Measurements from ENCODE around the gene MED22.
"Not testable (repeated sequence)": the region's sequence is repeated elsewhere in the genome, so short reads cannot be mapped to it uniquely, and the experiment has no call there.

MED22 gene

DNA sequence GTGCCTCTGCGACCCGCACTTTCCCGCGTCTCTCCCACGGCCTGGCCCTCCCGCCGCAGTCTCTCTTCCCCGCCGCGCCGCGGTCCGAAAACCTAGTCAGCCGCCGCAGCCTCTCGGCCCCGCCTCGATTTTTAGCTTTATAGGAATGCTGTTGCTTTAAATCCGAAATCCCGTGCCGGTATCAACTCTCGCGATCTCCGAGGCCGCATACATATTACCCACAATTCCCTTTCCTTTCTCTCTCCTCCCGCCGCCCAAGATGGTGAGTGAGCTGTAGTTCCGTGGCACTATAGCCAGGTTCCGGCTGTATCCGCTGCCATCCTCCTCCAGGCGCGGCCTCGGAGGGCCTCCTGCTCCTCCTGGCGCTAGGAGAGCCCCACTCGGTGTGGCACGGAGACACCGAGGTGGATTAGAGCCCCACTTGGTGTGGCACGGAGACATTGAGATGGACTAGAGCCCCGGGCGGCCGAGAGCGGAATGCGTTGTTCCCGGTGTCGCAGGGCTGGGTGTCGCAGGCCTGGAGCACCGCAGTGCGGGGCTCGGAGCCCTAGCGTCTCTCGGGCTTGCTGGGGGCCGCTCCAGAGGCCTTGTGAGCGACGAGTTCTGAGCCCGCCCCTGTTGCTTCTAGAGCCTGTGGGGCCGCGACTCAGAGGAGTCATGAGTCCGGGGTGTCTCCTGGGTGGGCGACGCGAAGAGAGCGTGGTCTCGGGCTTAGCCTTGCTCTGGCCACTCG is at the start of gene MED22, which contains the start of gene RPL7A:
Gene MED22 (minus strand): TSS at position 147 of the 733 bp plus-strand sequence. CDS start 1,469 bp downstream, outside the sequence.
Gene RPL7A (plus strand): TSS at position 234 of the 733 bp plus-strand sequence. CDS start 26 bp downstream, at position 260.
- Histone ChIP-seq H3K27ac (ENCODE audit: low read depth, low read length) (peak within 1 kb of the TSS; percentile 98), H3K27me3 (ENCODE audit: control insufficient read depth, insufficient read depth, low read length) (no peaks in the 10 kb centered on the region), H3K4me3 (ENCODE audit: low read depth, low read length) (peak within 1 kb of the TSS; percentile 98), H3K36me3 (ENCODE audit: control insufficient read depth, insufficient read depth, low read length) (peaks cover 77% of the 10 kb centered on the region), H3K4me1 (ENCODE audit: control insufficient read depth, insufficient read depth, low read length) (peaks cover 10% of the 10 kb centered on the region; the same call in 1 of the 2 replicates), H3K9ac (ENCODE audit: low read depth, low read length) (peak within 1 kb of the TSS; percentile 96), H3K9me3 (ENCODE audit: control insufficient read depth, insufficient read depth, low read length) (no peaks in the 10 kb centered on the region)

DNA sequence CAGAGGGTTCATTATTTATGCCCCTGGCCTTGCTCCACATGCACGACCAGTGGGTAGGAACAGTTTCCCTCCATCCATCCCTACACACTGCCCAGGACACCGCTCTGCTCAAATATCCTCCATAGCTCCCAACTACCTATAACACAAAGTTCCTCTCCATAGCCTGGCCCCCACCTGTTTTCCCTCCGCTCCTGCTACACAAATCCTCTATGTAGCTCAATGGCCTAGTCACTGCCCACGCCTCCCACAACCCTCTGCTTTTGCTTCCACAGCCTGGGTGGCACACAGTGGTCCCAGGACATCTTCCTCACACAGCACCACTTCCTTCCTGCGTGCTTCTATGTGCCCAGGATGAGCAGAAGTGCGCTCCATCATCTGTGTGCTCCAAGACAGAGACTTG is 49.4 kb upstream of the MED22 start:
- Histone ChIP-seq H3K9ac (ENCODE audit: low read depth, low read length) (no peak overlapping the region), H3K4me3 (ENCODE audit: low read depth, low read length) (no peak overlapping the region), H3K4me1 (ENCODE audit: control insufficient read depth, insufficient read depth, low read length) (no peaks in the 10 kb centered on the region), H3K9me3 (ENCODE audit: control insufficient read depth, insufficient read depth, low read length) (no peaks in the 10 kb centered on the region), H3K27ac (ENCODE audit: low read depth, low read length) (no peak overlapping the region), H3K36me3 (ENCODE audit: control insufficient read depth, insufficient read depth, low read length) (0 out of 2 replicates have a peak, but pooled peaks cover under 1% of the 10 kb centered on the region), H3K27me3 (ENCODE audit: control insufficient read depth, insufficient read depth, low read length) (peaks cover 5% of the 10 kb centered on the region)

DNA sequence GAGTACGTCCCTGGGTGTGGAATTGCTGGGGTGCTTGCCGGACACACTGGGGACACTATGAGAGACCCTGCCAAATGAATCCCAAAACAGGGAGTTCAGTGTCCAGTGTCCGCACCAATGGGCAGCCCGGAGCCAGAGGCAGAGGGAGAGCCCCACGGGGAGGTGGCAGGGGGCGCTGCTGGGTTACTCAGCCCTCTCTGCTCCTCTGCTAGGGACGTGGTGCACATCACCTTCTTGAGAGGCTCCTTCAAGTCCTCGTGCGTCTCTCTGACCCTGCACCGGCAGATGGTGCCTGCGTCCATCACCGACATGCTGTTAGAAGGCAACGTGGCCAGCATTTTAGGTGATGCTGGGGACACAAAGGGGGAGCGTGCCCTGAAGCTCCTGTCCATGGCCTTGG is 49.0 kb upstream of the MED22 start:
- H3K27me3 ChIP-seq (ENCODE audit: control insufficient read depth, insufficient read depth, low read length), result peaks cover 5% of the 10 kb centered on the region
- H3K4me1 ChIP-seq (ENCODE audit: control insufficient read depth, insufficient read depth, low read length), result no peaks in the 10 kb centered on the region
- no peaks in the 10 kb centered on the region for H3K36me3 ChIP-seq (ENCODE audit: control insufficient read depth, insufficient read depth, low read length)
- H3K27ac ChIP-seq (ENCODE audit: low read depth, low read length), result no peak overlapping the region
- H3K4me3 ChIP-seq (ENCODE audit: low read depth, low read length), result no peak overlapping the region
- H3K9ac ChIP-seq (ENCODE audit: low read depth, low read length), result no peak overlapping the region
- H3K9me3 ChIP-seq (ENCODE audit: control insufficient read depth, insufficient read depth, low read length), result no peaks in the 10 kb centered on the region

DNA sequence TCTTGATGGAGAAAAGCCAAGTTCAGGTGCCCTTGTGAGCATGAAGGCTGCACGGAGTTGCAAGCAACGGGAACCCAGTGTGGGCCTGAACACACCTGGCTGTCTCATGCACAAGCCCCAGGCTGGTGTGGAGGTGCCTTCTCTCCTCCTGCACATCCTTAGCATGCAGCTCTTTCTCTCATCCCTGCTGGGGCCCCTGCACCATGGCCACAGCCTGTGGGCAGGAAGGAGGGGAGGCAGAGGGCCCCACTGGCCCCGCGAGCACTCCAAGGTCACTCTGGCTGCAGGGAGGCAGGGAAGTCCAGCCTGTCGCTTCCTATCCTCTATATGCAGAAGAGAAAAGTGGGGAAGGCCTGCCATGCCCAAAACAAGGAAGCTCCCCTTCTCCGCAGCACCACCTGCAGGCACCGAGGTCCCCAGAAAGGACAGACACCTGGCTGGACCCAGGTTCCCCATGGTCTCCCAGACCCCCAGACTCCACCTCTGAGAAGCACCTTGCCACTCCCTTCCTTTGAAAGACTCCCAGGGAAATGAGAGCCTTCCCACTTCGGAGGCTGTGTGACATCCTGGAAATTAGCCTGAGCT is 46.8 kb upstream of the MED22 start:
- no peaks in the 10 kb centered on the region for H3K36me3 ChIP-seq (ENCODE audit: control insufficient read depth, insufficient read depth, low read length)
- H3K4me1 ChIP-seq (ENCODE audit: control insufficient read depth, insufficient read depth, low read length), result no peaks in the 10 kb centered on the region

DNA sequence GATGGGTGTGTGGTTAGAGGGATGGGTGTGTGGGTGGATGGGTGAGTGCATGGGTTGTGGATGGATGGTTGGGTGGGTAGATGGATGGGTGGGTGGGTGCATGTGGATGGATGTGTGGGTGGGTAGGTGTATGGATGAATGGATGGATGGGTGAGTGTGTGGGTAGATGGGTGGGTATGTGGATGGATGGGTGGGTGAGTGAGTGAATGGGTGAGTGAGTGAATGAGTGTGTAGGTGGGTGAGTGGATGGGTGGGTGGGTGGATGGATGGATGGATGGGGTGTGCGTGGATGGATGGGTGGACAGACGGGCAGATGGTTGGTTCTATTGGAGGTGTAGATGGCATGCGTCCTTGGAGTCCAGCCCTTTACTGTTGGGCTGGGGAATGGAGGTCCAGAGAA is 45.5 kb upstream of the MED22 start:
- H3K27me3 ChIP-seq (ENCODE audit: control insufficient read depth, insufficient read depth, low read length), result peaks cover 5% of the 10 kb centered on the region
- no peaks in the 10 kb centered on the region for H3K36me3 ChIP-seq (ENCODE audit: control insufficient read depth, insufficient read depth, low read length)
- no peak overlapping the region for H3K4me3 ChIP-seq (ENCODE audit: low read depth, low read length)
- H3K9ac ChIP-seq (ENCODE audit: low read depth, low read length), result no peak overlapping the region
- H3K4me1 ChIP-seq (ENCODE audit: control insufficient read depth, insufficient read depth, low read length), result no peaks in the 10 kb centered on the region
- no peak overlapping the region for H3K27ac ChIP-seq (ENCODE audit: low read depth, low read length)
- no peaks in the 10 kb centered on the region for H3K9me3 ChIP-seq (ENCODE audit: control insufficient read depth, insufficient read depth, low read length)

More for the DNA sequence above, 46.8 kb upstream of the MED22 start:
- peaks cover 5% of the 10 kb centered on the region for H3K27me3 ChIP-seq (ENCODE audit: control insufficient read depth, insufficient read depth, low read length)
- H3K27ac ChIP-seq (ENCODE audit: low read depth, low read length), result no peak overlapping the region
- H3K9me3 ChIP-seq (ENCODE audit: control insufficient read depth, insufficient read depth, low read length), result no peaks in the 10 kb centered on the region
- H3K4me3 ChIP-seq (ENCODE audit: low read depth, low read length), result no peak overlapping the region
- no peak overlapping the region for H3K9ac ChIP-seq (ENCODE audit: low read depth, low read length)

DNA sequence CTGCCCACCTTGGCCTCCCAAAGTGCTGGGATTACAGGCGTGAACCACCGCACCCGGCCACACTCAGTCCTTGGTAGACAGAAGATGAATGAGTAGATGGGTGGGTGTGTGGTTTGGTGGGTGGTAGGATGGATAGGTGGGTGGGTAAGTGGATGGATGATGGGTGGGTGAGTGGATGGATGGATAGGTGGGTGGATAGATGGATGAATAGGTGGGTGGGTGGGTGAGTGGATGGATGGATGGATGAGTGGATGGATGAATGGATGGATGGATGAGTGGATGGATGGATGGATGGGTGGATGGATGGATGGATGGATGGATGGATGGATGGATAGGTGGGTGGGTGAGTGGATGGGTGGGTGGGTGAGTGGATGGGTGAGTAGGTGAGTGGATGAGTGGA is 44.4 kb upstream of the MED22 start:
- not testable (repeated sequence) for H3K36me3 ChIP-seq (ENCODE audit: control insufficient read depth, insufficient read depth, low read length); H3K9me3 ChIP-seq (ENCODE audit: control insufficient read depth, insufficient read depth, low read length); H3K27ac ChIP-seq (ENCODE audit: low read depth, low read length); H3K27me3 ChIP-seq (ENCODE audit: control insufficient read depth, insufficient read depth, low read length); H3K4me1 ChIP-seq (ENCODE audit: control insufficient read depth, insufficient read depth, low read length); H3K9ac ChIP-seq (ENCODE audit: low read depth, low read length); H3K4me3 ChIP-seq (ENCODE audit: low read depth, low read length)

DNA sequence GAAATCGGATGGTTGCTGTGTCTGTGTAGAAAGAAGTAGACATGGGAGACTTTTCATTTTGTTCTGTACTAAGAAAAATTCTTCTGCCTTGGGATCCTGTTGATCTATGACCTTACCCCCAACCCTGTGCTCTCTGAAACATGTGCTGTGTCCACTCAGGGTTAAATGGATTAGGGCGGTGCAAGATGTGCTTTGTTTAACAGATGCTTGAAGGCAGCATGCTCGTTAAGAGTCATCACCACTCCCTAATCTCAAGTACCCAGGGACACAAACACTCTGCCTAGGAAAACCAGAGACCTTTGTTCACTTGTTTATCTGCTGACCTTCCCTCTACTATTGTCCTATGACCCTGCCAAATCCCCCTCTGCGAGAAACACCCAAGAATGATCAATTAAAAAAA is 43.5 kb upstream of the MED22 start:
- H3K36me3 ChIP-seq (ENCODE audit: control insufficient read depth, insufficient read depth, low read length); H3K4me3 ChIP-seq (ENCODE audit: low read depth, low read length): not testable (repeated sequence)

DNA sequence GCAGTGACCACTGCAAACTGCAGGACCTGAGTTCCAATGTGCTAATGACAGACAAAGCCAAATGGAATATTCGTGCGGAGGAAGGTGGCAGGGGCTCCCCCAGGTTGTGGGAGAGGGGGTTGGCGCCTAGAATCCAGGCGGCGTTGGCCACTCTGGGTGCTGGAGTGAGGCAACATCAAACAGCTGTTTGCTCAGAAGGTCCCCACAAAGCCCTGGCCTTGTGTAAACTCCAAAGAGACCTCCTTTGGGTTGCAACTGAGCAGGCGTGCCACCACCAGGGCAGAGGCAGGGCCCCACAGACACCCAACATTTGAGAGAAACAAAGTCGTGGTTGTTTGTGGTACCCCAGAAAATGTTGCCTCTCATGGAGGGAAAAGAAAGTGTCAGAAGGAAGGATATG is 42.8 kb upstream of the MED22 start:
- Histone ChIP-seq H3K27ac (ENCODE audit: low read depth, low read length) (no peak overlapping the region), H3K4me1 (ENCODE audit: control insufficient read depth, insufficient read depth, low read length) (no peaks in the 10 kb centered on the region), H3K9me3 (ENCODE audit: control insufficient read depth, insufficient read depth, low read length) (no peaks in the 10 kb centered on the region), H3K4me3 (ENCODE audit: low read depth, low read length) (no peak overlapping the region), H3K36me3 (ENCODE audit: control insufficient read depth, insufficient read depth, low read length) (no peaks in the 10 kb centered on the region), H3K9ac (ENCODE audit: low read depth, low read length) (no peak overlapping the region), H3K27me3 (ENCODE audit: control insufficient read depth, insufficient read depth, low read length) (no peaks in the 10 kb centered on the region; the same call in 1 of the 2 replicates)

More for the DNA sequence above, 43.5 kb upstream of the MED22 start:
- not testable (repeated sequence) for H3K4me1 ChIP-seq (ENCODE audit: control insufficient read depth, insufficient read depth, low read length); H3K27ac ChIP-seq (ENCODE audit: low read depth, low read length); H3K9ac ChIP-seq (ENCODE audit: low read depth, low read length); H3K27me3 ChIP-seq (ENCODE audit: control insufficient read depth, insufficient read depth, low read length); H3K9me3 ChIP-seq (ENCODE audit: control insufficient read depth, insufficient read depth, low read length)

DNA sequence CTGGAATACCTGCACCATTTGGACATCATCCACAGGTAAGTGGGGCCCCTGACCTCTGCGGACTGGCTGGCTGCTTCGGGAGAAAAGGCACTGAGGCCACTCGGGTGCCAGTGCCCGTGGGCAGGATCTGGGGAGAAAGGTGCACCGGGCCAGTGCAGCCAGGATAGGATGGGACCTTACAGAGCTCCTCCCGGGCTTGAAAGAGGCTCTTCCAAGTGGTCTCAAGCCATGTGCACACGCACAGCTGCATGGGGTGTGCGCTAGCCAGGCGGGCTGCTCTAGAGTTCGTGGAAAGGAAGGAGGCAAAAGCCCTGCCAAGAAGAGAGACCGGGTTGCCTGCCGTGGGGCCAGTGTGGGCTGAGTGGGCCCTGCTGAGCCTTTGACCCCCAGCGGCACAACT is 41.6 kb upstream of the MED22 start:
- Histone ChIP-seq H3K27ac (ENCODE audit: low read depth, low read length) (no peak overlapping the region), H3K4me1 (ENCODE audit: control insufficient read depth, insufficient read depth, low read length) (no peaks in the 10 kb centered on the region)

DNA sequence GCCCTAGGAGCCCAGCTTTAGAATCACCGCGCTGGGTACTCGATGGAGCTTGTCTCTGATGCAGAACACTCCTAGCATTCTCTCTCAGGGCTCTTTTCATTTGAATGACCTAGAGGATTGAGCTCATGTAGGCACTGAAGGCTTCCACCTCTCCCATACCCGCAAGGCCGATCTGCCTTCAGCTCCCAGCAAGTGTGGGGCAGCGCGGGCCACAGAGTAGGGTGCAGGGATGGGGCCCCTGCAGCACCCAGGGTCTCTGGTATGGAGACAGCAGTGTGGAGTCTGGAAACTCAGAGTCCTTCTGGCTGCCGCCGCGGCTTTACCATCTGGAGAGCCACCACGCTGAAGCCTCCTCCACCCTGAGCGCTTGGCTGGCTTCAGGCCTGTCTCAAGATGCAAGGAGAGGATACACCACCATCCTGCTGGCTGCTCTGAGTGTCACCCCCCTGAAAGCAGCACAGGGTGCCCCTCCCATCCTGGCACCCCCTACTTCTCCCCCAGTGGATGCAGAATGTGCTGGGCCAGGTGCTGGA is 41.2 kb upstream of the MED22 start:
- no peaks in the 10 kb centered on the region for H3K36me3 ChIP-seq (ENCODE audit: control insufficient read depth, insufficient read depth, low read length)
- H3K9me3 ChIP-seq (ENCODE audit: control insufficient read depth, insufficient read depth, low read length), result no peaks in the 10 kb centered on the region
- H3K27me3 ChIP-seq (ENCODE audit: control insufficient read depth, insufficient read depth, low read length), result no peaks in the 10 kb centered on the region; the same call in 1 of the 2 replicates
- no peak overlapping the region for H3K9ac ChIP-seq (ENCODE audit: low read depth, low read length)
- no peaks in the 10 kb centered on the region for H3K4me1 ChIP-seq (ENCODE audit: control insufficient read depth, insufficient read depth, low read length)
- no peak overlapping the region for H3K27ac ChIP-seq (ENCODE audit: low read depth, low read length)
- H3K4me3 ChIP-seq (ENCODE audit: low read depth, low read length), result no peak overlapping the region

More for the DNA sequence above, 41.6 kb upstream of the MED22 start:
- no peak overlapping the region for H3K9ac ChIP-seq (ENCODE audit: low read depth, low read length)
- no peak overlapping the region for H3K4me3 ChIP-seq (ENCODE audit: low read depth, low read length)
- H3K9me3 ChIP-seq (ENCODE audit: control insufficient read depth, insufficient read depth, low read length), result no peaks in the 10 kb centered on the region
- H3K27me3 ChIP-seq (ENCODE audit: control insufficient read depth, insufficient read depth, low read length), result no peaks in the 10 kb centered on the region; the same call in 1 of the 2 replicates
- H3K36me3 ChIP-seq (ENCODE audit: control insufficient read depth, insufficient read depth, low read length), result no peaks in the 10 kb centered on the region

DNA sequence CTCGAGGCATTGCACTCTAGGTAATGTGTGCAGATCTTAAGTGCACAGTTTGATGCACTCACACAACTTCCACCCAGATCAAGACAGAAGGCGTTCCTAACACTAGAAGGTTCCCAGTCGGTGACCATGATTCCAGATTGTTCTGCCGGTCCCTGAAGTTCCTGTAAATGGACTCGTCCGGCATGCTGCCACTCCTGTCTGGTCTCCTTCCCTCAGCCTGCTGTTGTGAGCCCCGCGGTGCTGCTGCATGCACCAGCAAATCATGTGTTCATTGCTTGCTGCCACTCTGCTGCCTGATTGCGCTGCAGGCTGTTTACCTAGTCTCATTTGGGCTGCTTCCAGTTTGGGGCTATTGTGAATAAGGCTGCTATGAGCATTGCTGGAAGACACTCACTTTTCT is 39.7 kb upstream of the MED22 start:
- H3K27ac ChIP-seq (ENCODE audit: low read depth, low read length), result no peak overlapping the region
- peaks cover 3% of the 10 kb centered on the region; the same call in 1 of the 2 replicates for H3K9me3 ChIP-seq (ENCODE audit: control insufficient read depth, insufficient read depth, low read length)
- H3K4me3 ChIP-seq (ENCODE audit: low read depth, low read length), result no peak overlapping the region
- H3K36me3 ChIP-seq (ENCODE audit: control insufficient read depth, insufficient read depth, low read length), result no peaks in the 10 kb centered on the region
- no peak overlapping the region for H3K9ac ChIP-seq (ENCODE audit: low read depth, low read length)
- H3K4me1 ChIP-seq (ENCODE audit: control insufficient read depth, insufficient read depth, low read length), result no peaks in the 10 kb centered on the region
- H3K27me3 ChIP-seq (ENCODE audit: control insufficient read depth, insufficient read depth, low read length), result no peaks in the 10 kb centered on the region
